Endothelial cell of umbilical vein (primary cell): ENCODE results near the gene BIN2. TPM values are rescaled to one million over a fixed set of nuclear protein-coding genes. Genes with fewer than 3 reads are reported as not detected.

Source experiments
- BruUV-seq: library from RNA; stranded (reverse); fragments of 400-500 nt; replicated peaks from 2 replicates; lab custom pipeline; 2021; lab: Mats Ljungman, UMichigan
- CTCF ChIA-PET: fragments of 300-600, 350-600 bp; sonication (Branson Sonifier 250); formaldehyde crosslinking; loops from one replicate; lab custom pipeline; 2021; ENCODE audit warnings: antibody characterized with exemption, inconsistent platforms; lab: Charles Lee
- POLR2A ChIA-PET: fragments of 300-600, 350-600 bp; sonication (Branson Sonifier 250); formaldehyde crosslinking; loops from one replicate; lab custom pipeline; 2021; ENCODE audit warnings: antibody characterized with exemption, inconsistent platforms; lab: Charles Lee
- DNase-seq: peaks from one replicate; pipeline ENCODE4 v3.0.0-alpha.2; 2011; ENCODE audit warnings: low read depth, low spot score
- FAIRE-seq: peaks from 2 replicates; lab custom pipeline; 2011; peaks lifted over from hg19 to GRCh38; lab: Jason Lieb, UNC
- H2AFZ ChIP-seq: 2 replicates; pipeline ENCODE4 v1.6.0; 2012; ENCODE audit warnings: low read depth, low read length, control low read depth, inconsistent platforms
- H3K27ac ChIP-seq: 2 replicates; pipeline ENCODE4 v1.5.1; 2011; ENCODE audit warnings: low read depth, mild to moderate bottlenecking, control low read depth, low read length, moderate library complexity; ENCODE audit not compliant: insufficient read depth
- H3K27me3 ChIP-seq, 2 experiments: 2 replicates each; pipeline versions ENCODE4 v1.6.0 to v1.6.1; 2011; ENCODE audit warnings: low read length in 2 of 2, mixed read lengths in 1 of 2; ENCODE audit not compliant: control insufficient read depth in 2 of 2, insufficient read depth in 2 of 2
- H3K36me3 ChIP-seq, 2 experiments: 2 replicates in 1 of 2; 3 replicates in 1 of 2; pipeline ENCODE4 v1.5.1; 2011; ENCODE audit warnings: low read length in 2 of 2, mild to moderate bottlenecking in 1 of 2, moderate library complexity in 1 of 2; ENCODE audit not compliant: control insufficient read depth in 2 of 2, insufficient read depth in 2 of 2; ENCODE audit errors: extremely low read depth in 1 of 2
- H3K4me1 ChIP-seq: 3 replicates; pipeline ENCODE4 v1.5.1; 2011; ENCODE audit warnings: mild to moderate bottlenecking, low read length; ENCODE audit not compliant: control insufficient read depth, insufficient read depth; ENCODE audit errors: extremely low read depth
- H3K4me2 ChIP-seq: 2 replicates; pipeline ENCODE4 v1.6.1; 2011; ENCODE audit warnings: low read length, control low read depth, mixed read lengths; ENCODE audit not compliant: insufficient read depth
- H3K4me3 ChIP-seq, 3 experiments: fragments of 200-600 bp in 1 of 3; sonication (generic), shearing (Covaris generic) in 1 of 3; replicated peaks in 1 of 3; 2 replicates each; pipeline ENCODE4 v1.5.1; 2011 to 2016; ENCODE audit warnings: control low read depth in 3 of 3, low read length in 3 of 3, mild to moderate bottlenecking in 2 of 3, inconsistent platforms in 1 of 3, low read depth in 1 of 3, moderate library complexity in 1 of 3; ENCODE audit not compliant: insufficient read depth in 1 of 3
- H3K79me2 ChIP-seq: 2 replicates; pipeline ENCODE4 v1.6.0; 2012; ENCODE audit warnings: low read length, inconsistent platforms; ENCODE audit not compliant: control insufficient read depth, insufficient read depth
- H3K9ac ChIP-seq: replicated peaks from 2 replicates; pipeline ENCODE3; 2011; ENCODE audit warnings: low read length, control low read depth; ENCODE audit not compliant: insufficient read depth; ENCODE audit errors: extremely low read depth
- H3K9me1 ChIP-seq: replicated peaks from 3 replicates; pipeline ENCODE4 v1.6.0; 2011; ENCODE audit warnings: mild to moderate bottlenecking, low read length; ENCODE audit not compliant: control insufficient read depth, insufficient read depth; ENCODE audit errors: extremely low read depth
- H3K9me3 ChIP-seq: replicated peaks from 2 replicates; pipeline ENCODE4 v1.5.1; 2012; ENCODE audit warnings: low read length, inconsistent platforms; ENCODE audit not compliant: control insufficient read depth, insufficient read depth
- H4K20me1 ChIP-seq: replicated peaks from 2 replicates; pipeline ENCODE3; 2011; ENCODE audit warnings: mild to moderate bottlenecking, low read length; ENCODE audit not compliant: control insufficient read depth, insufficient read depth; ENCODE audit errors: extremely low read depth
- CTCF ChIP-seq, 2 donors: IDR thresholded peaks; 1 replicate in 1 of 2; 2 replicates in 1 of 2; pipeline ENCODE4 v1.5.1; 2011; ENCODE audit warnings: low read length in 2 of 2, mild to moderate bottlenecking in 2 of 2, moderate library complexity in 2 of 2, control low read depth in 1 of 2, inconsistent platforms in 1 of 2, low read depth in 1 of 2; ENCODE audit not compliant: insufficient read depth in 1 of 2; ENCODE audit errors: extremely low read depth in 1 of 2
- EZH2 ChIP-seq: IDR thresholded peaks from 2 replicates; pipeline ENCODE4 v1.6.1; 2012; ENCODE audit warnings: borderline replicate concordance, low read depth, mild to moderate bottlenecking, moderate library complexity, low read length, inconsistent platforms; ENCODE audit not compliant: severe bottlenecking
- FOS ChIP-seq: IDR thresholded peaks from 2 replicates; pipeline ENCODE4 v1.6.1; 2011; ENCODE audit warnings: mild to moderate bottlenecking, low read length, moderate library complexity, borderline replicate concordance; ENCODE audit not compliant: insufficient read depth
- GATA2 ChIP-seq: IDR thresholded peaks from 2 replicates; pipeline ENCODE4 v1.7.0; 2011; ENCODE audit warnings: low read depth, mild to moderate bottlenecking, moderate library complexity, mixed read lengths, low read length; ENCODE audit not compliant: insufficient read length, insufficient read depth
- JUN ChIP-seq: IDR thresholded peaks from 2 replicates; pipeline ENCODE4 v1.6.1; 2011; ENCODE audit warnings: borderline replicate concordance, low read depth; ENCODE audit not compliant: insufficient read length, insufficient read depth
- MAX ChIP-seq: IDR thresholded peaks from 2 replicates; pipeline ENCODE4 v1.6.1; 2011; ENCODE audit not compliant: insufficient read depth, insufficient read length
- MYC ChIP-seq: IDR thresholded peaks from one replicate; pipeline ENCODE4 v1.6.1; 2011; ENCODE audit warnings: mild to moderate bottlenecking, low read depth, low read length
- POLR2A ChIP-seq: IDR thresholded peaks from 2 replicates; pipeline ENCODE4 v1.6.1; 2012; ENCODE audit warnings: low read depth, mild to moderate bottlenecking, control low read depth, low read length
- POLR2AphosphoS5 ChIP-seq: IDR thresholded peaks from 2 replicates; pipeline ENCODE4 v1.6.1; 2012; ENCODE audit warnings: low read depth, mild to moderate bottlenecking, control low read depth, low read length, moderate library complexity; ENCODE audit not compliant: insufficient read depth
- dilution Hi-C: fragments of 300-500 bp; cut with MboI; formaldehyde crosslinking; loops from one replicate; pipeline ENCODE4 v1.15.0; 2019; ENCODE audit warnings: low sequenced_read_pairs; ENCODE audit not compliant: extremely low pct_ligation_motif_present
- intact Hi-C: fragments of 100-400 bp; cut with micrococcal nuclease; formaldehyde crosslinking; loops from one replicate; pipeline ENCODE4 v1.10.0; 2022
- polyA plus RNA-seq, 4 experiments: library from polyadenylated mRNA; depleted of rRNA in 3 of 4; stranded (reverse) in 3 of 4; unstranded in 1 of 4; fragments of >200 nt; gene quantifications; 2 replicates each; pipeline versions ENCODE4 v1.2.1 to v1.2.3, GENCODE V29; 2011 to 2012; ENCODE audit warnings: missing spikeins in 1 of 4
- total RNA-seq: library from RNA; stranded (reverse); gene quantifications from 2 replicates; pipeline ENCODE4 v1.2.3, GENCODE V29; 2021

Gene BIN2
- total and polyA plus RNA-seq, 2 donors (not counting 3 experiments of a cell fraction or from before 2014, with no cell fraction given), result not detected

GRCh38 chr12:51238510-51239334, 85.3 kb downstream of the BIN2 start, which contains the start of gene DAZAP2:
DAZAP2 (plus strand) TSS chr12:51238826; CDS start chr12:51238908, 82 bp downstream.
- ChIA-PET CTCF (interaction anchor here (0.6 to 1.9 kb wide), 8 partner anchors 14 to 413 kb away, joined by 3 to 11 read pairs (median 4); partner anchors contain the start of gene POU6F1), POLR2A (interaction anchor here (0.6 to 1.0 kb wide), 4 partner anchors 24 to 155 kb away, joined by 3 to 4 read pairs (median 3); no protein-coding TSS in a partner anchor)
- Histone ChIP-seq H3K4me3 (peak within 1 kb of the TSS; percentile 11 to 97 (median 66)), H3K9ac (peak within 1 kb of the TSS; percentile 95), H3K36me3 (peaks cover 16 to 20% of the 10 kb centered on the region in 2 experiments), H3K4me1 (peaks cover 12% of the 10 kb centered on the region), H2AFZ (peak within 1 kb of the TSS; percentile 69), H3K4me2 (peak within 1 kb of the TSS; percentile 79), H3K27me3 (no peaks in the 10 kb centered on the region), H3K9me3 (no peaks in the 10 kb centered on the region), H3K27ac (peak within 1 kb of the TSS; percentile 85), H4K20me1 (no peaks in the 10 kb centered on the region), H3K79me2 (peaks cover 19% of the 10 kb centered on the region), H3K9me1 (no peaks in the 10 kb centered on the region)
- dilution Hi-C loops, result no loop called here
- DNase-seq, result peak; percentile 96
- BruUV-seq, result TSS peak; percentile 67
- TF ChIP-seq POLR2A (peak; percentile 93), EZH2 (no peak), FOS (no peak), CTCF (IDR thresholded peaks at IDR 0.05; ENCODE audit: extremely low read depth in 1 of 2, insufficient read depth in 1 of 2, low read depth in 1 of 2, low read length in 2 of 2) (peak in 1 of 2 donors; percentile 31), GATA2 (no peak), JUN (no peak), POLR2AphosphoS5 (peak; percentile 67), MYC (no peak), MAX (peak; percentile 86)
- peak; percentile 96 for FAIRE-seq
- intact Hi-C loops, result loop anchor here (1.0 to 5.0 kb wide), 4 partner anchors 20 to 191 kb away; partner anchors contain the start of genes CSRNP2, LETMD1, POU6F1 and TFCP2
